DOHH2 (cell line): ENCODE data around the gene UBE2M.

Experiments
- EZH2phosphoT487 ChIP-seq: fragments of 200-600 bp; sonication (generic); IDR thresholded peaks from 2 replicates; pipeline ENCODE4 v1.6.1; 2017; ENCODE audit warnings: borderline replicate concordance, mild to moderate bottlenecking, antibody characterized with exemption, low read length, moderate library complexity, mixed read lengths
- TF ChIP-seq, protein P1 (sequence below): fragments of 200-600 bp; sonication (generic); IDR thresholded peaks from one replicate; pipeline ENCODE4 v1.5.1; 2014; ENCODE audit warnings: antibody characterized with exemption, mild to moderate bottlenecking, low read depth, low read length; ENCODE audit not compliant: poor library complexity, severe bottlenecking

DNA sequence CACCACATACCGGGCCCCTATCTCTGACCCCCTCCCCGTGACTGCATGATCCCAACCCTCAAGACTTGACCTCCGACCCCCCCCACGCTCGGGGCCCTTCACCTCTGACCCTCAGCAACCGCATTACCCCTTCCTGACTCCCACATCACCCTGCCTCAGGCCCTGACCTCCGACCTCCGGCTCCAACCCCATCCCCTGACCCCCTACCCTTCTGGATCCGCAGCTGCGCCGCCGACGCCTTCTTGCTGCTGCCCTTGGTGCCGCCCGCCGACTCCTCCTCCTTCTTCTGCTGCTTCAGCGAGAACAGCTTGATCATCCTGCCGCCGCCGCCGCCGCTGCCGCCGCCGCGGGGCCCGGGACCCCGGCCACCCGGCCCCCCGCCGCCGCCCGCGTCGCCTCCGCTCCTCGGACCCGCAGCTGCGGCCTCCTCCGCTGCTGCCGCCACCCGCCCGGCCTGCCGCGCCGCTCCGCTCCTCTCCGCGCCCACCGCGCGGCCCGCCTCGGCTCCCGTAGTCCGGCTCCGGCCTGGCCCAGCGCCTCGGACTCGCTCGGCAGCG is at the start of gene UBE2M:
- TF ChIP-seq, protein P1, sequence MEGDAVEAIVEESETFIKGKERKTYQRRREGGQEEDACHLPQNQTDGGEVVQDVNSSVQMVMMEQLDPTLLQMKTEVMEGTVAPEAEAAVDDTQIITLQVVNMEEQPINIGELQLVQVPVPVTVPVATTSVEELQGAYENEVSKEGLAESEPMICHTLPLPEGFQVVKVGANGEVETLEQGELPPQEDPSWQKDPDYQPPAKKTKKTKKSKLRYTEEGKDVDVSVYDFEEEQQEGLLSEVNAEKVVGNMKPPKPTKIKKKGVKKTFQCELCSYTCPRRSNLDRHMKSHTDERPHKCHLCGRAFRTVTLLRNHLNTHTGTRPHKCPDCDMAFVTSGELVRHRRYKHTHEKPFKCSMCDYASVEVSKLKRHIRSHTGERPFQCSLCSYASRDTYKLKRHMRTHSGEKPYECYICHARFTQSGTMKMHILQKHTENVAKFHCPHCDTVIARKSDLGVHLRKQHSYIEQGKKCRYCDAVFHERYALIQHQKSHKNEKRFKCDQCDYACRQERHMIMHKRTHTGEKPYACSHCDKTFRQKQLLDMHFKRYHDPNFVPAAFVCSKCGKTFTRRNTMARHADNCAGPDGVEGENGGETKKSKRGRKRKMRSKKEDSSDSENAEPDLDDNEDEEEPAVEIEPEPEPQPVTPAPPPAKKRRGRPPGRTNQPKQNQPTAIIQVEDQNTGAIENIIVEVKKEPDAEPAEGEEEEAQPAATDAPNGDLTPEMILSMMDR = no peak
- TF ChIP-seq EZH2phosphoT487 = no peak
